GM12878 (cell line): Measurements from ENCODE around the gene ZNF552. TPM values are rescaled to one million over a fixed set of nuclear protein-coding genes. Genes with fewer than 3 reads are reported as not detected.

Source experiments
- ATAC-seq: fragments of 200-7000 bp; cut with Tn5 transposase; 3 replicates; pipeline ENCODE4 v1.9.1; 2020; ENCODE audit warnings: mild to moderate bottlenecking, moderate library complexity
- BruUV-seq: library from RNA; stranded (reverse); fragments of 400-500 nt; replicated peaks from 2 replicates; lab custom pipeline; 2021; lab: Mats Ljungman, UMichigan
- CTCF ChIA-PET: fragments of 300-600 bp; sonication (Branson Sonifier 250); formaldehyde crosslinking; extraction: SDS; loops from one replicate; lab custom pipeline; 2021; ENCODE audit warnings: inconsistent platforms; lab: Yijun Ruan, JAX
- POLR2A ChIA-PET: fragments of 350-600 bp; formaldehyde crosslinking; extraction: SDS; loops from one replicate; lab custom pipeline; 2021; ENCODE audit warnings: inconsistent platforms; lab: Charles Lee
- RAD21 ChIA-PET: fragments of 300-600 bp; sonication (Branson Sonifier 250); formaldehyde crosslinking; loops from one replicate; lab custom pipeline; 2023; ENCODE audit warnings: antibody characterized with exemption; ENCODE audit not compliant: unreplicated experiment; lab: Charles Lee
- SMC1A ChIA-PET: fragments of 300-600 bp; sonication (Branson Sonifier 250); formaldehyde crosslinking; loops from one replicate; lab custom pipeline; 2023; ENCODE audit not compliant: unreplicated experiment, uncharacterized antibody; lab: Charles Lee
- DNase-seq: peaks from one replicate; pipeline ENCODE4 v3.0.0-alpha.2; 2011; ENCODE audit warnings: low read depth, low spot score
- FAIRE-seq: peaks from 3 replicates; lab custom pipeline; 2011; peaks lifted over from hg19 to GRCh38; lab: Jason Lieb, UNC
- H2AFZ ChIP-seq: 2 replicates; pipeline ENCODE4 v1.6.0; 2011; ENCODE audit warnings: low read depth, low read length, control low read depth; ENCODE audit not compliant: control insufficient read depth
- H3K27ac ChIP-seq: 2 replicates; pipeline ENCODE4 v1.5.1; 2011; ENCODE audit warnings: control low read depth; ENCODE audit not compliant: control insufficient read depth, insufficient read depth
- H3K27me3 ChIP-seq, 2 experiments: replicated peaks in 1 of 2; 2 replicates each; pipeline versions ENCODE4 v1.6.0 to v1.6.1; 2011; ENCODE audit warnings: low read length in 1 of 2; ENCODE audit not compliant: control insufficient read depth in 2 of 2, insufficient read depth in 2 of 2
- H3K36me3 ChIP-seq, 2 experiments: 2 replicates each; pipeline ENCODE4 v1.5.1; 2011; ENCODE audit warnings: low read length in 1 of 2; ENCODE audit not compliant: control insufficient read depth in 2 of 2, insufficient read depth in 2 of 2
- H3K4me1 ChIP-seq: 2 replicates; pipeline ENCODE4 v1.6.1; 2011; ENCODE audit warnings: mild to moderate bottlenecking, low read length, moderate library complexity, mixed read lengths; ENCODE audit not compliant: control insufficient read depth, insufficient read depth
- H3K4me2 ChIP-seq: 2 replicates; pipeline ENCODE4 v1.6.0; 2011; ENCODE audit warnings: control low read depth; ENCODE audit not compliant: control insufficient read depth, insufficient read depth
- H3K4me3 ChIP-seq: fragments of 200-600 bp; sonication (generic); 2 replicates; pipeline ENCODE4 v1.5.1; 2016
- H3K79me2 ChIP-seq: 2 replicates; pipeline ENCODE4 v1.6.0; 2011; ENCODE audit warnings: low read length; ENCODE audit not compliant: control insufficient read depth, insufficient read depth
- H3K9ac ChIP-seq: 2 replicates; pipeline ENCODE4 v1.8.0; 2011; ENCODE audit warnings: low read length, control low read depth, mixed read lengths; ENCODE audit not compliant: control insufficient read depth, insufficient read depth
- H3K9me3 ChIP-seq: replicated peaks from 3 replicates; pipeline ENCODE4 v1.5.1; 2011; ENCODE audit warnings: mild to moderate bottlenecking, low read length; ENCODE audit not compliant: control insufficient read depth, insufficient read depth
- H4K20me1 ChIP-seq: 2 replicates; pipeline ENCODE4 v1.6.0; 2011; ENCODE audit not compliant: control insufficient read depth, insufficient read depth
- IKZF1 ChIP-seq: fragments of 450-650 bp; conservative IDR thresholded peaks from 2 replicates; pipeline ENCODE4 v1.6.1; 2017; ENCODE audit warnings: antibody characterized with exemption, mild to moderate bottlenecking
- IKZF2 ChIP-seq, 2 experiments: fragments of 450-650 bp; IDR thresholded peaks; 2 replicates each; pipeline ENCODE4 v1.6.1; 2017; ENCODE audit warnings: mild to moderate bottlenecking in 2 of 2, moderate library complexity in 2 of 2
- IRF3 ChIP-seq: fragments of 450-650 bp; IDR thresholded peaks from 2 replicates; pipeline ENCODE4 v1.6.1; 2014; ENCODE audit warnings: mild to moderate bottlenecking
- NR2C1 ChIP-seq: fragments of 450-650 bp; IDR thresholded peaks from 2 replicates; pipeline ENCODE4 v1.6.1; 2017; ENCODE audit warnings: antibody characterized with exemption, mild to moderate bottlenecking, moderate library complexity
- NR2F1 ChIP-seq: fragments of 450-650 bp; conservative IDR thresholded peaks from 2 replicates; pipeline ENCODE4 v1.6.1; 2017; ENCODE audit warnings: mild to moderate bottlenecking
- RELB ChIP-seq: fragments of 450-650 bp; IDR thresholded peaks from 2 replicates; pipeline ENCODE4 v1.6.1; 2017; ENCODE audit warnings: low read depth, mild to moderate bottlenecking, moderate library complexity
- RUNX3 ChIP-seq: IDR thresholded peaks from 2 replicates; pipeline ENCODE4 v1.6.1; 2012; ENCODE audit warnings: low read length, inconsistent platforms
- STAT1 ChIP-seq: fragments of 450-650 bp; conservative IDR thresholded peaks from 2 replicates; pipeline ENCODE4 v1.6.1; 2014; ENCODE audit warnings: antibody characterized with exemption, mild to moderate bottlenecking
- ZNF274 ChIP-seq: IDR thresholded peaks from one replicate; pipeline ENCODE4 v1.8.0; 2011; ENCODE audit not compliant: insufficient read length, insufficient read depth
- ZNF384 ChIP-seq: IDR thresholded peaks from 2 replicates; pipeline ENCODE4 v1.6.1; 2012; ENCODE audit warnings: low read depth, mild to moderate bottlenecking, low read length, improper control_type of control experiment, borderline replicate concordance
- WGBS: methylation state at CpG from one replicate; pipeline ENCODE4 v1.1.6; 2016; ENCODE audit warnings: low lambda C conversion rate; ENCODE audit not compliant: insufficient replicate concordance, insufficient coverage; ENCODE audit errors: missing lambda C conversion rate; 5-methylcytosine and 5-hydroxymethylcytosine counted together
- in situ Hi-C: fragments of 300-500 bp; cut with MboI; formaldehyde crosslinking; loops from 9 replicates; pipeline ENCODE4 v1.14.3; 2018; ENCODE audit warnings: mixed read lengths
- intact Hi-C: fragments of 100-400 bp; cut with micrococcal nuclease; formaldehyde crosslinking; loops from one replicate; pipeline ENCODE4 v1.14.2; 2022; ENCODE audit not compliant: unreplicated experiment
- polyA plus RNA-seq, 11 experiments: library from polyadenylated mRNA; depleted of rRNA in 4 of 11; unstranded in 6 of 11; stranded (reverse) in 5 of 11; fragments of >200 nt; fragmentation: Nextera tagmentation in 4 of 11; fragmentation: Illumina TruSeq in 1 of 11; extraction: Ambion mirVana in 4 of 11; extraction: Trizol in 1 of 11; gene quantifications; 1 replicate in 1 of 11; 2 replicates in 10 of 11; pipeline versions ENCODE4 v1.2.1 to v1.2.3, GENCODE V29; 2011 to 2016; ENCODE audit warnings: inconsistent platforms in 2 of 11, missing spikeins in 2 of 11, low read depth in 1 of 11
- total RNA-seq, 4 experiments: library from RNA; depleted of rRNA in 3 of 4; stranded (reverse); fragments of >200 nt in 3 of 4; fragmentation: Illumina TruSeq in 1 of 4; extraction: Trizol in 1 of 4; gene quantifications; 2 replicates each; pipeline versions ENCODE4 v1.2.1 to v1.2.3, GENCODE V29; 2013 to 2021

The ZNF552 gene
- total and polyA plus RNA-seq, 10 of the 15 experiments (the other 5 are each of a cell fraction or from before 2014, with no cell fraction given), result 3.6 to 13.3 (median 8.0) TPM

GRCh38 chr19:57803594-57804325, 11.0 kb downstream of the ZNF552 start:
- H3K9me3 ChIP-seq, result no peaks in the 10 kb centered on the region; the same call in 2 of the 3 replicates
- in situ Hi-C loops, result loop anchor here (25.0 kb wide), 1 partner anchor 1666 kb away; the partner anchor contains the start of gene ZNF444
- FAIRE-seq (no peak), ATAC-seq (peak; percentile 54), DNase-seq (no peak)
- POLR2A ChIA-PET, result interaction anchor here (1.4 kb wide), 1 partner anchor 10 kb away, joined by 4 read pairs; no protein-coding TSS in a partner anchor
- H3K27me3 ChIP-seq, result no peaks in the 10 kb centered on the region
- H4K20me1 ChIP-seq, result no peaks in the 10 kb centered on the region
- H3K36me3 ChIP-seq, result peaks cover 2 to 7% of the 10 kb centered on the region in 2 experiments; a peak in 3 of 4 replicates
- H3K9ac ChIP-seq, result peak overlapping the region; percentile 67
- peaks cover 5% of the 10 kb centered on the region for H3K4me1 ChIP-seq
- BruUV-seq, result TSS peak; percentile 2
- RAD21 ChIA-PET, result interaction anchor here (1.0 kb wide), 1 partner anchor 15 kb away, joined by 5 read pairs; no protein-coding TSS in a partner anchor
- SMC1A ChIA-PET, result no interaction called here
- intact Hi-C loops, result no loop called here
- peak overlapping the region; percentile 65 for H3K4me3 ChIP-seq
- no peaks in the 10 kb centered on the region; the same call in 1 of the 2 replicates for H3K79me2 ChIP-seq
- H3K27ac ChIP-seq, result peak overlapping the region; percentile 68
- TF ChIP-seq RELB, result 0 out of 2 replicates have a peak, but pooled peaks have one; percentile 24
- TF ChIP-seq IKZF2 (IDR thresholded peaks at IDR 0.05), result no peak; a peak in 1 of 4 replicates
- TF ChIP-seq IRF3, result no peak
- no peak for TF ChIP-seq ZNF274
- TF ChIP-seq IKZF1, result 0 out of 2 replicates have a peak, but pooled peaks have one; percentile 32
- TF ChIP-seq ZNF384, result 0 out of 2 replicates have a peak, but pooled peaks have one; percentile 32
- TF ChIP-seq NR2F1, result peak; percentile 72
- no peak for TF ChIP-seq STAT1
- peak; percentile 16; the same call in 1 of the 2 replicates for TF ChIP-seq NR2C1
- TF ChIP-seq RUNX3, result peak; percentile 56; the same call in 1 of the 2 replicates
- 84% methylated on average over 15 of the region's 19 CpGs for WGBS
- H2AFZ ChIP-seq, result peak overlapping the region; percentile 26; the same call in 1 of the 2 replicates
- CTCF ChIA-PET, result interaction anchor here (0.7 to 1.2 kb wide), 2 partner anchors 10 to 51 kb away, joined by 3 read pairs; no protein-coding TSS in a partner anchor
- peak overlapping the region; percentile 89 for H3K4me2 ChIP-seq
